22Rv1 (cell line): ENCODE measurements around the gene OR1Q1.

Experiments
- CTCF ChIP-seq: fragments of 450-650 bp; IDR thresholded peaks from 2 replicates; pipeline ENCODE4 v1.5.1; 2017; ENCODE audit warnings: mild to moderate bottlenecking
- ZFX ChIP-seq: fragments of 450-650 bp; IDR thresholded peaks from 2 replicates; pipeline ENCODE4 v1.6.1; 2017; ENCODE audit warnings: antibody characterized with exemption, borderline replicate concordance

GRCh38 chr9:122656378-122656777, 41.8 kb downstream of the OR1Q1 start:
- TF ChIP-seq CTCF, result no peak
- no peak for TF ChIP-seq ZFX
